WTC11 (cell line): ENCODE data around the gene IL27RA. TPM values are rescaled to one million over a fixed set of nuclear protein-coding genes. Genes with fewer than 3 reads are reported as not detected.

Experiments used
- ATAC-seq: fragments of 200-7000 bp; cut with Tn5 transposase; 2 replicates; pipeline ENCODE4 v1.10.0; 2021; ENCODE audit warnings: mild to moderate bottlenecking, moderate library complexity
- CTCF ChIA-PET: fragments of 300-600 bp; sonication (Branson Sonifier 250); formaldehyde crosslinking; loops from one replicate; lab custom pipeline; 2021; ENCODE audit warnings: antibody characterized with exemption; lab: Charles Lee
- POLR2A ChIA-PET: fragments of 350-600 bp; sonication (Branson Sonifier 250); formaldehyde crosslinking; loops from one replicate; lab custom pipeline; 2021; ENCODE audit warnings: antibody characterized with exemption; lab: Charles Lee
- DNase-seq: peaks from one replicate; pipeline ENCODE4 v3.0.0; 2021; ENCODE audit warnings: low spot score
- H3K27ac Mint-ChIP-seq: 2 replicates; pipeline ENCODE4 v1.8.0; 2021; ENCODE audit warnings: mixed read lengths
- H3K27me3 Mint-ChIP-seq: 2 replicates; pipeline ENCODE4 v1.8.0; 2021; ENCODE audit warnings: low read depth, mild to moderate bottlenecking, moderate library complexity, mixed read lengths
- H3K36me3 Mint-ChIP-seq: 2 replicates; pipeline ENCODE4 v1.8.0; 2021; ENCODE audit warnings: mixed read lengths
- H3K4me1 Mint-ChIP-seq: 2 replicates; pipeline ENCODE4 v1.8.0; 2022; ENCODE audit warnings: mixed read lengths
- H3K4me3 Mint-ChIP-seq: 2 replicates; pipeline ENCODE4 v1.8.0; 2021; ENCODE audit warnings: mild to moderate bottlenecking, moderate library complexity, mixed read lengths
- H3K9me3 Mint-ChIP-seq: 2 replicates; pipeline ENCODE4 v1.8.0; 2021; ENCODE audit warnings: mixed read lengths
- EMX1 ChIP-seq: fragments of 250-450 bp; sonication (Bioruptor Pico); IDR thresholded peaks from 2 replicates; pipeline ENCODE4 v1.8.0; 2021; ENCODE audit warnings: mild to moderate bottlenecking
- ESRRA ChIP-seq: sonication (generic); formaldehyde crosslinking; IDR thresholded peaks from 2 replicates; pipeline ENCODE4 v1.8.1; 2022; ENCODE audit warnings: mild to moderate bottlenecking, missing genetic modification reagents, borderline replicate concordance
- FOXJ3 ChIP-seq: sonication (generic); formaldehyde crosslinking; IDR thresholded peaks from 2 replicates; pipeline ENCODE4 v1.9.0; 2021; ENCODE audit warnings: missing genetic modification reagents, mild to moderate bottlenecking, borderline replicate concordance
- JAZF1 ChIP-seq: fragments of 250-450 bp; sonication (Bioruptor Pico); IDR thresholded peaks from 2 replicates; pipeline ENCODE4 v1.9.0; 2021; ENCODE audit warnings: moderate library complexity, mild to moderate bottlenecking, inconsistent platforms
- MXD4 ChIP-seq: fragments of 250-450 bp; sonication (Bioruptor Pico); IDR thresholded peaks from 2 replicates; pipeline ENCODE4 v1.8.0; 2021; ENCODE audit warnings: mild to moderate bottlenecking, moderate library complexity, borderline replicate concordance
- NFE2L1 ChIP-seq: sonication (generic); formaldehyde crosslinking; IDR thresholded peaks from 2 replicates; pipeline ENCODE4 v1.8.1; 2023; ENCODE audit warnings: missing genetic modification reagents
- SMAD4 ChIP-seq: sonication (generic); formaldehyde crosslinking; IDR thresholded peaks from 2 replicates; pipeline ENCODE4 v1.8.0; 2022; ENCODE audit warnings: mild to moderate bottlenecking, missing genetic modification reagents
- TCF7 ChIP-seq: sonication (generic); formaldehyde crosslinking; IDR thresholded peaks from 2 replicates; pipeline ENCODE4 v1.8.0; 2022; ENCODE audit warnings: mild to moderate bottlenecking, low read depth, missing genetic modification reagents, moderate library complexity
- ZNF263 ChIP-seq: sonication (generic); formaldehyde crosslinking; IDR thresholded peaks from 2 replicates; pipeline ENCODE4 v1.8.1; 2022; ENCODE audit warnings: low read depth, mild to moderate bottlenecking, moderate library complexity, missing genetic modification reagents
- total RNA-seq: library from RNA; stranded (reverse); gene quantifications from 3 replicates; pipeline ENCODE4 v1.2.3, GENCODE V29; 2021
- TF ChIP-seq, protein P1 (sequence below): sonication (generic); formaldehyde crosslinking; IDR thresholded peaks from 2 replicates; pipeline ENCODE4 v1.8.1; 2022; ENCODE audit warnings: low read depth, mild to moderate bottlenecking, moderate library complexity, missing genetic modification reagents, borderline replicate concordance
- TF ChIP-seq, protein P2 (sequence below): sonication (generic); formaldehyde crosslinking; IDR thresholded peaks from 2 replicates; pipeline ENCODE4 v1.8.1; 2023; ENCODE audit warnings: mild to moderate bottlenecking, missing genetic modification reagents, borderline replicate concordance
- TF ChIP-seq, protein P3 (sequence below): sonication (generic); formaldehyde crosslinking; IDR thresholded peaks from 2 replicates; pipeline ENCODE4 v1.8.0; 2022; ENCODE audit warnings: missing genetic modification reagents
- TF ChIP-seq, protein P4 (sequence below): fragments of 250-450 bp; sonication (Bioruptor Pico); IDR thresholded peaks from 2 replicates; pipeline ENCODE4 v1.9.0; 2021; ENCODE audit warnings: mild to moderate bottlenecking
- TF ChIP-seq, protein P5 (sequence below): sonication (generic); formaldehyde crosslinking; IDR thresholded peaks from 2 replicates; pipeline ENCODE4 v1.8.1; 2022; ENCODE audit warnings: mild to moderate bottlenecking, missing genetic modification reagents, moderate library complexity, borderline replicate concordance
- TF ChIP-seq, protein P6 (sequence below): sonication (generic); formaldehyde crosslinking; IDR thresholded peaks from 2 replicates; pipeline ENCODE4 v1.8.1; 2022; ENCODE audit warnings: missing genetic modification reagents, borderline replicate concordance
- TF ChIP-seq, protein P7 (sequence below): sonication (generic); formaldehyde crosslinking; IDR thresholded peaks from 2 replicates; pipeline ENCODE4 v1.8.0; 2022; ENCODE audit warnings: mild to moderate bottlenecking, missing genetic modification reagents

The IL27RA gene
- total RNA-seq, 1 experiment from 2014 or later: 12.2 TPM

DNA sequence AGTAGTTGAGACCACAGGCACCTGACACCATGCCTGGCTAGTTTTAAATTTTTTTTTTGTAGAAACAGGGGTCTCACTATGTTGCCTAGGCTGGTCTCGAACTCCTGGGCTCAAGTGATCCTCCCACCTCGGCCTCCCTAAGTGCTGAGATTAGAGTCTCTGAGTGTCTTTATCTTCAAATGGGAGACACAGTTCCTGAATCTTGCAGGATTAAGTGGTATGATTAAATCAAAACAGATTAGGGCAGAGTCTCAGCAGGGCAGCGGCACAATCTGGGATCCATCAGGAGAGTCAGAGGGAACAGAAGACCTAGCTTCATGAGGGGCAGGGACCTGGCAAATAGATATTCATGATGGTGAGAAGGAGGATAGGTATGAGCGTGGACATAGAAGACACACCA lies 2.7 kb upstream of the IL27RA start (continued):
- TF ChIP-seq, protein P1, sequence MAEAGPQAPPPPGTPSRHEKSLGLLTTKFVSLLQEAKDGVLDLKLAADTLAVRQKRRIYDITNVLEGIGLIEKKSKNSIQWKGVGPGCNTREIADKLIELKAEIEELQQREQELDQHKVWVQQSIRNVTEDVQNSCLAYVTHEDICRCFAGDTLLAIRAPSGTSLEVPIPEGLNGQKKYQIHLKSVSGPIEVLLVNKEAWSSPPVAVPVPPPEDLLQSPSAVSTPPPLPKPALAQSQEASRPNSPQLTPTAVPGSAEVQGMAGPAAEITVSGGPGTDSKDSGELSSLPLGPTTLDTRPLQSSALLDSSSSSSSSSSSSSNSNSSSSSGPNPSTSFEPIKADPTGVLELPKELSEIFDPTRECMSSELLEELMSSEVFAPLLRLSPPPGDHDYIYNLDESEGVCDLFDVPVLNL: no peak
- TF ChIP-seq, protein P2, sequence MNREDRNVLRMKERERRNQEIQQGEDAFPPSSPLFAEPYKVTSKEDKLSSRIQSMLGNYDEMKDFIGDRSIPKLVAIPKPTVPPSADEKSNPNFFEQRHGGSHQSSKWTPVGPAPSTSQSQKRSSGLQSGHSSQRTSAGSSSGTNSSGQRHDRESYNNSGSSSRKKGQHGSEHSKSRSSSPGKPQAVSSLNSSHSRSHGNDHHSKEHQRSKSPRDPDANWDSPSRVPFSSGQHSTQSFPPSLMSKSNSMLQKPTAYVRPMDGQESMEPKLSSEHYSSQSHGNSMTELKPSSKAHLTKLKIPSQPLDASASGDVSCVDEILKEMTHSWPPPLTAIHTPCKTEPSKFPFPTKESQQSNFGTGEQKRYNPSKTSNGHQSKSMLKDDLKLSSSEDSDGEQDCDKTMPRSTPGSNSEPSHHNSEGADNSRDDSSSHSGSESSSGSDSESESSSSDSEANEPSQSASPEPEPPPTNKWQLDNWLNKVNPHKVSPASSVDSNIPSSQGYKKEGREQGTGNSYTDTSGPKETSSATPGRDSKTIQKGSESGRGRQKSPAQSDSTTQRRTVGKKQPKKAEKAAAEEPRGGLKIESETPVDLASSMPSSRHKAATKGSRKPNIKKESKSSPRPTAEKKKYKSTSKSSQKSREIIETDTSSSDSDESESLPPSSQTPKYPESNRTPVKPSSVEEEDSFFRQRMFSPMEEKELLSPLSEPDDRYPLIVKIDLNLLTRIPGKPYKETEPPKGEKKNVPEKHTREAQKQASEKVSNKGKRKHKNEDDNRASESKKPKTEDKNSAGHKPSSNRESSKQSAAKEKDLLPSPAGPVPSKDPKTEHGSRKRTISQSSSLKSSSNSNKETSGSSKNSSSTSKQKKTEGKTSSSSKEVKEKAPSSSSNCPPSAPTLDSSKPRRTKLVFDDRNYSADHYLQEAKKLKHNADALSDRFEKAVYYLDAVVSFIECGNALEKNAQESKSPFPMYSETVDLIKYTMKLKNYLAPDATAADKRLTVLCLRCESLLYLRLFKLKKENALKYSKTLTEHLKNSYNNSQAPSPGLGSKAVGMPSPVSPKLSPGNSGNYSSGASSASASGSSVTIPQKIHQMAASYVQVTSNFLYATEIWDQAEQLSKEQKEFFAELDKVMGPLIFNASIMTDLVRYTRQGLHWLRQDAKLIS: no peak
- no peak for TF ChIP-seq ESRRA (CRISPR knock-in tag)
- no peak for TF ChIP-seq TCF7 (CRISPR knock-in tag)
- TF ChIP-seq EMX1 (CRISPR knock-in tag): no peak
- no peak for TF ChIP-seq JAZF1 (CRISPR knock-in tag)
- TF ChIP-seq, all 79 proteins: peak for 0

DNA sequence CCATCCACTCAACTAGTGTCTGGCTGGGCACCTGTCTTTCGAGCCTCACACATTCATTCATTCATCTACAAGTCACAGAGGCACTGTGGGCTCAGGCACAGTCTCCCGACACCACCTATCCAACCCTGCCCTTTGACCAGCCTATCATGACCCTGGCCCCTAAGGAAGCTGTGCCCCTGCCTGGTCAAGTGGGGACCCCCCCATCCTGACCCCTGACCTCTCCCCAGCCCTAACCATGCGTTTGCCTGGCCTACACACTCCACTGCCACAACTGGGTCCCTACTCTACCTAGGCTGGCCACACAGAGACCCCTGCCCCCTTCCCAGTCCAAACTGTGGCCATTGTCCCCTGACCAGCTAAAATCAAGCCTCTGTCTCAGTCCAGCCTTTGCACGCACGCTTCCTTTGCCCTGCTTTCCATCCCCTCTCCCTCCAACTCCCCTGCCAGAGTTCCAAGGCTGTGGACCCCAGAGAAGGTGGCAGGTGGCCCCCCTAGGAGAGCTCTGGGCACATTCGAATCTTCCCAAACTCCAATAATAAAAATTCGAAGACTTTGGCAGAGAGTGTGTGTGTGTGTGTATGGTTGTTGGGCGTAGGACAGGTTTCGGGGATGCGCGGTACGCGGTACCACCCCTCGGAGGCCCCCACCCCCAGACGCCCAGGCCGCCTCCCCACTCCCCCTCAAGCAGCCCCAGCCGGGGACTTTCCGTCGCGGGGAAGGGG lies 404 bp upstream of the IL27RA start:
- Mint-ChIP-seq H3K27me3 (peaks cover 15% of the 10 kb centered on the region), H3K36me3 (no peaks in the 10 kb centered on the region)
- POLR2A ChIA-PET: interaction anchor here (0.8 to 1.9 kb wide), 7 partner anchors 11 to 78 kb away, joined by 3 to 8 read pairs (median 5); partner anchors contain the start of genes DCAF15 and RFX1
- DNase-seq: no peak
- TF ChIP-seq, protein P3, sequence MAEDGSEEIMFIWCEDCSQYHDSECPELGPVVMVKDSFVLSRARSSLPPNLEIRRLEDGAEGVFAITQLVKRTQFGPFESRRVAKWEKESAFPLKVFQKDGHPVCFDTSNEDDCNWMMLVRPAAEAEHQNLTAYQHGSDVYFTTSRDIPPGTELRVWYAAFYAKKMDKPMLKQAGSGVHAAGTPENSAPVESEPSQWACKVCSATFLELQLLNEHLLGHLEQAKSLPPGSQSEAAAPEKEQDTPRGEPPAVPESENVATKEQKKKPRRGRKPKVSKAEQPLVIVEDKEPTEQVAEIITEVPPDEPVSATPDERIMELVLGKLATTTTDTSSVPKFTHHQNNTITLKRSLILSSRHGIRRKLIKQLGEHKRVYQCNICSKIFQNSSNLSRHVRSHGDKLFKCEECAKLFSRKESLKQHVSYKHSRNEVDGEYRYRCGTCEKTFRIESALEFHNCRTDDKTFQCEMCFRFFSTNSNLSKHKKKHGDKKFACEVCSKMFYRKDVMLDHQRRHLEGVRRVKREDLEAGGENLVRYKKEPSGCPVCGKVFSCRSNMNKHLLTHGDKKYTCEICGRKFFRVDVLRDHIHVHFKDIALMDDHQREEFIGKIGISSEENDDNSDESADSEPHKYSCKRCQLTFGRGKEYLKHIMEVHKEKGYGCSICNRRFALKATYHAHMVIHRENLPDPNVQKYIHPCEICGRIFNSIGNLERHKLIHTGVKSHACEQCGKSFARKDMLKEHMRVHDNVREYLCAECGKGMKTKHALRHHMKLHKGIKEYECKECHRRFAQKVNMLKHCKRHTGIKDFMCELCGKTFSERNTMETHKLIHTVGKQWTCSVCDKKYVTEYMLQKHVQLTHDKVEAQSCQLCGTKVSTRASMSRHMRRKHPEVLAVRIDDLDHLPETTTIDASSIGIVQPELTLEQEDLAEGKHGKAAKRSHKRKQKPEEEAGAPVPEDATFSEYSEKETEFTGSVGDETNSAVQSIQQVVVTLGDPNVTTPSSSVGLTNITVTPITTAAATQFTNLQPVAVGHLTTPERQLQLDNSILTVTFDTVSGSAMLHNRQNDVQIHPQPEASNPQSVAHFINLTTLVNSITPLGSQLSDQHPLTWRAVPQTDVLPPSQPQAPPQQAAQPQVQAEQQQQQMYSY (CRISPR knock-in tag): no peak
- TF ChIP-seq, protein P4, sequence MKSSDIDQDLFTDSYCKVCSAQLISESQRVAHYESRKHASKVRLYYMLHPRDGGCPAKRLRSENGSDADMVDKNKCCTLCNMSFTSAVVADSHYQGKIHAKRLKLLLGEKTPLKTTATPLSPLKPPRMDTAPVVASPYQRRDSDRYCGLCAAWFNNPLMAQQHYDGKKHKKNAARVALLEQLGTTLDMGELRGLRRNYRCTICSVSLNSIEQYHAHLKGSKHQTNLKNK (CRISPR knock-in tag): no peak
- no peak for TF ChIP-seq FOXJ3 (CRISPR knock-in tag)
- TF ChIP-seq, all 79 proteins: peak for 0
- Mint-ChIP-seq H3K27ac (no peak overlapping the region), H3K4me3 (peak overlapping the region; percentile 77), H3K9me3 (no peaks in the 10 kb centered on the region), H3K4me1 (peaks cover 5% of the 10 kb centered on the region)
- CTCF ChIA-PET: interaction anchor here (0.8 to 3.9 kb wide), 38 partner anchors 9 to 300 kb away, joined by 3 to 42 read pairs (median 7); partner anchors contain the start of genes DCAF15, MISP3, PODNL1 and RFX1
- ATAC-seq: no peak

DNA sequence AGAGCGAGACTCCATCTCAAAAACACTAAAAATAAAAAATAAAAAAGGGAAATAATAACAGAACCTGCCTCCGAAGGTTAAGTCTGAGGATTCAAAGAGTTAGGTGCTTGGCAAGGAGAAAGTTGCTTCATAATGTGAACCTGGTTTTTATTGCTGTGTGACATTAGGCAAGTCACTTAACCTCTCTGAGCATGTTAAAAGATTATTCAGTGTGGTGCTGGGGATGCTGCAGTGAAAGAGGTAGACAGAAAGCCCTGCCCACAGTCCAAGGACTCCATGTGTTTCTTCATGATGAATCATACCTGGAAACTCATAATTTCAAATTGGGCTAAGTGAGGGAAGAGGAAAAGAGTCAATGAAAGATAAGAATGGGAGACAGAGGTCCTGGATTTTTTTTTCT lies 2.4 kb downstream of the IL27RA start:
- ATAC-seq (no peak), DNase-seq (no peak)
- Mint-ChIP-seq H3K4me3 (no peak overlapping the region), H3K4me1 (peaks cover 5% of the 10 kb centered on the region), H3K9me3 (no peaks in the 10 kb centered on the region), H3K36me3 (no peaks in the 10 kb centered on the region), H3K27ac (peak overlapping the region; percentile 34; the same call in 1 of the 2 replicates), H3K27me3 (peaks cover 15% of the 10 kb centered on the region)
- CTCF ChIA-PET: interaction anchor here (1.0 to 3.9 kb wide), 4 partner anchors 11 to 154 kb away, joined by 3 to 42 read pairs (median 4); no protein-coding TSS in a partner anchor
- POLR2A ChIA-PET: no interaction called here
- TF ChIP-seq SMAD4 (CRISPR knock-in tag) (no peak), NFE2L1 (CRISPR knock-in tag) (no peak), ZNF263 (CRISPR knock-in tag) (no peak), MXD4 (no peak)
- TF ChIP-seq, protein P1: no peak
- TF ChIP-seq, protein P5, sequence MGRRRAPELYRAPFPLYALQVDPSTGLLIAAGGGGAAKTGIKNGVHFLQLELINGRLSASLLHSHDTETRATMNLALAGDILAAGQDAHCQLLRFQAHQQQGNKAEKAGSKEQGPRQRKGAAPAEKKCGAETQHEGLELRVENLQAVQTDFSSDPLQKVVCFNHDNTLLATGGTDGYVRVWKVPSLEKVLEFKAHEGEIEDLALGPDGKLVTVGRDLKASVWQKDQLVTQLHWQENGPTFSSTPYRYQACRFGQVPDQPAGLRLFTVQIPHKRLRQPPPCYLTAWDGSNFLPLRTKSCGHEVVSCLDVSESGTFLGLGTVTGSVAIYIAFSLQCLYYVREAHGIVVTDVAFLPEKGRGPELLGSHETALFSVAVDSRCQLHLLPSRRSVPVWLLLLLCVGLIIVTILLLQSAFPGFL (CRISPR knock-in tag): no peak
- TF ChIP-seq, protein P6, sequence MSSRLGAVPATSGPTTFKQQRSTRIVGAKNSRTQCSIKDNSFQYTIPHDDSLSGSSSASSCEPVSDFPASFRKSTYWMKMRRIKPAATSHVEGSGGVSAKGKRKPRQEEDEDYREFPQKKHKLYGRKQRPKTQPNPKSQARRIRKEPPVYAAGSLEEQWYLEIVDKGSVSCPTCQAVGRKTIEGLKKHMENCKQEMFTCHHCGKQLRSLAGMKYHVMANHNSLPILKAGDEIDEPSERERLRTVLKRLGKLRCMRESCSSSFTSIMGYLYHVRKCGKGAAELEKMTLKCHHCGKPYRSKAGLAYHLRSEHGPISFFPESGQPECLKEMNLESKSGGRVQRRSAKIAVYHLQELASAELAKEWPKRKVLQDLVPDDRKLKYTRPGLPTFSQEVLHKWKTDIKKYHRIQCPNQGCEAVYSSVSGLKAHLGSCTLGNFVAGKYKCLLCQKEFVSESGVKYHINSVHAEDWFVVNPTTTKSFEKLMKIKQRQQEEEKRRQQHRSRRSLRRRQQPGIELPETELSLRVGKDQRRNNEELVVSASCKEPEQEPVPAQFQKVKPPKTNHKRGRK (CRISPR knock-in tag): no peak
- TF ChIP-seq, protein P4 (CRISPR knock-in tag): no peak
- TF ChIP-seq, protein P7, sequence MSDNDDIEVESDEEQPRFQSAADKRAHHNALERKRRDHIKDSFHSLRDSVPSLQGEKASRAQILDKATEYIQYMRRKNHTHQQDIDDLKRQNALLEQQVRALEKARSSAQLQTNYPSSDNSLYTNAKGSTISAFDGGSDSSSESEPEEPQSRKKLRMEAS (CRISPR knock-in tag): no peak
